Hematopoietic multipotent progenitor cell (in vitro differentiated cells): ENCODE results near the gene FAM43B. TPM values are rescaled to one million over a fixed set of nuclear protein-coding genes. Genes with fewer than 3 reads are reported as not detected.

Source experiments
- DNase-seq, 3 donors: peaks; one replicate each; pipeline ENCODE4 v3.0.0-alpha.2; 2011 to 2015; ENCODE audit warnings: low read depth in 2 of 3, low spot score in 2 of 3
- total RNA-seq: library from RNA; depleted of rRNA; stranded (reverse); fragments of >200 nt; gene quantifications from one replicate; pipeline ENCODE4 v1.2.3, GENCODE V29; 2012

FAM43B gene
- total RNA-seq, 1 donor = under 0.01 TPM

GRCh38 chr1:20551161-20551560, 1.2 kb upstream of the FAM43B start:
- DNase-seq = no peak

- DNase-seq = no peak
Observed at GRCh38 chr1:20552728-20553445, 514 bp downstream of the FAM43B start.

- DNase-seq = no peak
Observed at GRCh38 chr1:20555025-20555757, 2.8 kb downstream of the FAM43B start.

DNA sequence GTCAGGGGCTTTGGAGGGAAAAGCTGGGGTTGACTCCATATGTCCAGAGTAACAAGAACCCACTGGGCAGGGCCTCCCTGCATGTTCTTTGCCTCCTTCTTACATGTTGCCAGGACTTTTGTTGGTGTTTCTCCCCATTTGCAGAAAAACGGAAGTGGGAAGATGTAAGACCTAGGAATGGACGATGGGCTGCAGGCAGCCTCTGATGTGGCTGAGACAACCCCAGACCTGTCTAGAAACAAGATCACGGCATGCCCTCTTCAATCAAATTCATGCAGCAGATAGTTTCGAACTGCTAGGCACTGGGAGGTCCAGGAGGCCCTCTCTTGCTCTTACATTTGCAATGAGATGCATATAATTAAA, 3.4 kb downstream of the FAM43B start:
- no peak for DNase-seq

DNA sequence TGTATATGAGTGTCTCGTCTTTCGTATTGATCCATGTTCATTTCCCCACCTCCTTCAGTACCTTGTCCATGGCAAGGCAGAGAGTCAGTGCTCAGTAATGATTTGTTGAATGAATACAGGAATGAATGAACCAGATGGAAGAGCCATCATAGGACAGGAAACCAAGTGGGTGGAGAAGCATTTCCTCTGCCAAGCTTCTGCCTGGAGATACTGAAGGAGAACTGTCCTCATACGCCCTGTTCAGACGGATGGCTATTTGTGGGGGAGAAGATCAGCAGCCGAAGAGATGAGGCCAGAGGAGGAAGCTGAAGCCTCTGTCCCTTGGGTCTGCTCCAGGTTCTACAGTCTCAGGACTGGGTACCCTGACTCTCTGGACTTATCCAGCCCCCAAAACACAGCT, 5.8 kb downstream of the FAM43B start:
- no peak for DNase-seq

- DNase-seq = no peak
Observed at GRCh38 chr1:20560966-20561365, 8.6 kb downstream of the FAM43B start.

DNA sequence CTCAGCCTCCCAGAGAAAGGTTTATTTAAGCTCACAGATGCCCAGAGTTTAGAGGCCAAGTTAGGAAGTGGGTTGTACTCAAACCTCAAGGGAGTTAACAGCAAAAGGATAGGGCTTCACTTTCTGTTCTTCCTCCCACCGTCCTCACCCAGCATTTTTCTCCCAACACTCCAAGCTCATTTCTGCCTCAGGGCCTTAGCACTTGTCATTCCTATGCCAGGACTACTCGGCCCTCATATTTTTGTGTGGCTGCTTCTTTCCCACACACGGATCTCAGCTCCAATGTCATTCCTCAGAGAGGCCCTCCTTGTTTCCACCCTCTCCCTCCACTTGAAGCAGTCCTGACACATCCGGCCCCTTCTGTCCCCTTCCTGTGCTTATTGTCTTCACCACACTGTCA, 12.9 kb downstream of the FAM43B start:
- DNase-seq = no peak

- DNase-seq = no peak
Observed at GRCh38 chr1:20569523-20570098, 17.2 kb downstream of the FAM43B start.

- DNase-seq = no peak
Observed at GRCh38 chr1:20571427-20571826, 19.1 kb downstream of the FAM43B start.

DNA sequence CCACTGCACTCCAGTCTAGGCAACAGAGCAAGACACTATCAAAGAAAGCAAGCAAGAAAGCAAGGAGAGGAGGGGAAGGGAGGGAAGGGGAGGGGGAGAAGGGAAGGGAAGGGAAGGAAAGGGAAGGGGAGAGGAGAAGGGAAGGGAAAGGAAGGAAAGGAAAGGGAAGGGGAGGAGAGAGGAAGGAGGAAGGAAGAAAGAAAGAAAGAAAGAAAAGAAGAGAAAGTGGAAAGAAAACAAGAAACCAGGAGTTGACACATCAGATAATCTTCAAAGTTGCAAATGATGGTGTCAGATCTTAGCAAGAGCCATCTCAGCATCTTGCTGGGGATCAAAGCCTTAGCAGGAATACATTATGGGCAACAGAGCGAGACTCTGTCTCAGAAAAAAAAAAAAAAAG, 21.6 kb downstream of the FAM43B start:
- no peak for DNase-seq

DNA sequence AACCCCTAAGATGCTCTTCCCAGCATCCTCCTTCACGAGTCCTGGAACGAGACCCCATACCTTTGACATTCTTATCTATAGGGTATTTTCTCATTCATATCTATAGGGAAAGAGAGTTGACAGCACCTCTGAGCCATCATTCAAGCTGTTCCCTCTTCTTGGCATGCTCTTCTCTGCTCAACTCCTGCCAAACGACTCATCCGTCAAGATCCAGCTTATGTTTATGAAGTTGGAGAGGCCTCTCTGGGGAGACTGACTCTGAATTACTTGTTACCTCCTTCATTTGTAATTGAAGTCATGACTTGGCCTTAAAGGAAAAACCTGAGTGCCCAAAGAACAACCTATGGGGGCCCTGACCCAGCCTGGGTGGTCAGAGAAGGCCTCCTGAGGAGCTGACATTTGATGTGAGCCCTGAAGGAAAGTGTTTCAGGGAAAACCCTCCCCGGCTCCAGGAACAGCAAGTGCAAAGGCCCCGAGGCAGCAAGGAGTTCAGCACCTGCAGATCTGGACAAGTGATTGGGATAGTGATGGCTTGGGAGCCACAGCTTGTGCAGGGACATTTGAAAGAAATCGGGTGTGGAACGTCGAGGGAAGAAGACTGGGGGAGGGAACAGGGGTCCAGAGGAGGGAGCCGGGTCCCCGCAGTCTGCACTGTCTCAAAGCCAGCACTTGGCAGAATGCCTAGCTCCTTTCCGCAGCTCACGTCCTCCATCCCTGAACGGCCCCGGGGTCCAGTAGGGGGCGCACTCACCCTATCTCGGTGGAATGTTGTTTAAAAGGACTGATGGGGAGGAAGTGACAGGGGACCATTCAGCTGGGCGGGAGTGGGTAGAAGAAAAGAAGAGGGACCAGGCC, 22.5 kb downstream of the FAM43B start:
- DNase-seq = peak in 2 of 3 donors; percentile 90 to 95

DNA sequence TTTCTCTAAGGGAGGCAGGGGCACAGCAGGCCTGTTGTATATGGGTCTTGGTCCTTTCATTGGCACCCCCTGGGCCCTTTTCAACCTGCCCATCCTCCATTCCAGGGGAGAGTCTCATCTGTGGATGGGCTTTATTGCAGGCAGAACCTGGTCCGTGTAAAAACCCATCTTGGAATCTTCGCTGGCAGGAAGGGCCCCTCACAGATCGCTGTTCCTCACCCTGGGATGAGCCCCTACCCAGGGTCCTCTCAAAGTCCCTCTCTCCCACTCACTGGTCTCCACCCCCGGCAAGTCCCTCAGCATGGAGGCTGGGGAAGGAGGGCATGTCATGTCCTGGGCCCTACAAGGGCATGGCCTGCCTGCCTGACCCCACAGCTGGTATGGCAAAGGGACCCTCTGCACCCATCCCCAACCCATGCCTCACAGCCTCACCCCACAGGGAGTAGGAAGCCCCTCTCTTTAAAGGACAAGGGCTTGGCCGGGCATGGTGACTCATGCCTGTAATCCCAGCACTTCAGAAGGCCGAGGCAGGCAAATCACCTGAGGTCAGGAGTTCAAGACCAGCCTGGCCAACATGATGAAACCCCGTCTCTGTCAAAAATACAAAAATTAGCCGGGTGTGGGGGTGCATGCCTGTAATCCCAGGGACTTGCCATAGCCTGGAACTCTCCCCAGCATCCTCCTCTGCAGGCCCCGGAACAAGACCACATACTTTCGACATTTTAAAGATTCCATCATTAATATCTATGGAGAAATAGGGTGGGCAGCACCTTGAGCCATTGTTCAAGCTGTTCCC, 23.4 kb downstream of the FAM43B start:
- no peak for DNase-seq

DNA sequence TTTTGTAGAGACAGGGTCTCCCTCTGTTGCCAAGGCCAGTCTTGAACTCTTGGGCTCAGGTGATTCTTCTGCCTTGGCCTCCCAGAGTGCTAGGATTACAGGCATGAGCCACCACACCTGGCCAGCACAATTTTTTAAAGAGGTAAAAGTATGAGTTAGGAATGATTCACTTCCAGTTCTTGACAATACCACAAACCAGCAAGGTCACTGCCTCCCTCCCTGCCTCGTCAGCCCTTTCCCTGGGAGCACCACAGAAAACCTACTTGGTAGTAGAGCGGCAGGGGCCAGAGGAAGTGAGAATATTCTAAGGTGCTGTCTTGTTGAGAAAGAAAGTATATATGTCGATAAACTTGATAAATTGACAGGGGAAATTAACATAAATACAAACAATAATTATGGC, 25.7 kb downstream of the FAM43B start:
- no peak for DNase-seq

- no peak for DNase-seq
Observed at GRCh38 chr1:20578721-20579395, 26.5 kb downstream of the FAM43B start.

- DNase-seq = no peak
Observed at GRCh38 chr1:20584890-20585289, 32.5 kb downstream of the FAM43B start.

DNA sequence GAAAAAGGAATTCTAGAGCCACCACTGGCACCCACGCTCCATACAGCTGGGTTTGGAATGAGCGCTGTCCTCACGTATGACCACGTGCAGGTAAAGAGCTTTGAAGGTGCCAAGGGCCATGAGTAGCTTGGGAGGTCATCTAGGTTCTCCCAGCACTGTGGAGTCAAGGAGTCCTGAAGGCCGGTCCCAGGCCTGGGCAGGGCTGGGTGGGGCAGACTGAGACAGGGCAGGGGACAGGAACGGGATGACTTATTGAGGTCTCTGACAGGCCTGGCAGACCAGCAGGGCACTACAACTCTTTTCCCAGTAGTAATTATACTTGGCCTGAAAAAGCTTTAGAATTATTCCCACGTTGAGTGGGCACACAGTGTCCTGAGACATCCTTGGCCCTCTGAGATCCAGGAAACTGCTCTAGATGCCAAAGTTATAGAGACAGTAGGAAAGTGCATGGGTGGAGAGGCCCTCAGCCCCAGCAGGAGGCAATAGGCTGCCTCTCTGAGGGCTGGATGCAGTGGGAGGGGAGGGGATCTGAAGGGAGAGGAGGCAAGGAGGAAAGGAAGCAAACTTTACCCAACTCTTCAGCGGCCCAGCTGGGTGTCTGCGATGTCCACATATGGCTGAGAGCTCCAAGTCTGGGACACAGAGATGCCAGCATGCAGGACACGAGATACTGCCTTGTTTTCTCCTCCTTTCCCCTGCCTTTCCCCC, 34.7 kb downstream of the FAM43B start:
- DNase-seq = no peak

DNA sequence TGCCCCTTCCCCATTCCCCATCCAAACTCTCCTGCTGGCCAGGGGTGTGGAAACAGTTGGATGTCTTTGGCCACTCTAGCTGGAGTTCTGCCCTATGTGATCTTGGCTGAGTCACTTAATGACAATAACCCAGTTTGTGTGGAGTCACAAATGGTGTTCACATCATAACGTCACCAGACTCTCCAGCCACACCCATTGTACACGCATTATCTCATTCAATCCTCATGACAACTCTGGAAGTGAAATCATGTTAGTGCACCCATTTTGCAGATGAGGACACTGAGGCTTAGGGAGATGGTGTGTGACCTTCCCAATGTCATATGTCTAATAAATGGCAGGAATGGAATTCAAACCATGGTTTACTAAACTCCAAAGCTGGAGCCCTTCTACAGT, 35.3 kb downstream of the FAM43B start:
- no peak for DNase-seq

- no peak for DNase-seq
Observed at GRCh38 chr1:20588634-20589225, 36.4 kb downstream of the FAM43B start, which contains the start of gene CDA. Gene CDA (plus strand): TSS chr1:20589097. CDS start chr1:20589130, 33 bp downstream.
